ENCODE results near the gene NYAP1.

The NYAP1 gene

DNA sequence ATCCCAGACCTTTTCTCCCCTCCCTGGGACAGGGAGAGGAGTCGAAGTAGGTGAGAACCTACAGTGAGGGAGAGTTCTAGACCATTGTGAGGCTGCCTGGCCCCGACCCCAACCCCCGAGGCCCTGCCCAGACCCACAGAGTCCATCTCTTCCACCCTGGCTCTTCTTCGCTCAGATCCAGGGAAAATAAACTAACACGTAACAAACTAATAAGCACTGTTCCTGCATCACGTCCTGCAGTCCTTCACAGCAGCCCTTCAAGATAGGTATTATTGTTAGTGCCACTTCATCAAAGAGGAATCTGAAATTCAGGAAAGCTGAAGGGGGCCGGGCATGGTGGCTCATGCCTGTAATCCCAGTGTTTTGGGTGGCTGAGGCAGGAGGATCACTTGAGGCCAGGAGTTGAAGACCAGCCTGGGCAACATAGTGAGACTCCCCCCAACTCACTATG is 19.5 kb upstream of the NYAP1 start, which contains the start of gene SPACDR:
Gene SPACDR, minus strand, starts transcription at position 51 of the 451 bp plus-strand sequence. CDS start 235 bp downstream, outside the sequence.
- no peak for DNase-seq

DNA sequence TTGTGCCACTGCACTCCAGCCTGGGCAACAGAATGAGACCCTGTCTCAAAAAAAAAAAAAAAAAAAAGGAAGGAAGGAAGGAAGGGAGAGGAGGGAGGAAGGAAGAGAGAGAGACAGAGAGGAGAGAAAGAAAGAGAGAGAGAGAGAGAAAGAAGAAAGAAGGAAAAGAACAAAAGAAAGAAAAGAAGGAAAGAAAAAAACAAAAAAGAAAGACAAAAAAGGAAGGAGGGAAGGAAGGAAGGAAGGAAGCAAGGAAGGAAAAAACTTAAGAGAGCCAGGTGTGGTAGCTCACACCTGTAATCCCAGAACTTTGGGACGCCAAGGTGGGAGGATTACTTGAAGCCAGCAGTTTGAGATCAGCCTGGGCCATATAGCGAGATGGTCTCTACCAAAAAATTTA is 18.9 kb upstream of the NYAP1 start:
- DNase-seq, result no peak

DNA sequence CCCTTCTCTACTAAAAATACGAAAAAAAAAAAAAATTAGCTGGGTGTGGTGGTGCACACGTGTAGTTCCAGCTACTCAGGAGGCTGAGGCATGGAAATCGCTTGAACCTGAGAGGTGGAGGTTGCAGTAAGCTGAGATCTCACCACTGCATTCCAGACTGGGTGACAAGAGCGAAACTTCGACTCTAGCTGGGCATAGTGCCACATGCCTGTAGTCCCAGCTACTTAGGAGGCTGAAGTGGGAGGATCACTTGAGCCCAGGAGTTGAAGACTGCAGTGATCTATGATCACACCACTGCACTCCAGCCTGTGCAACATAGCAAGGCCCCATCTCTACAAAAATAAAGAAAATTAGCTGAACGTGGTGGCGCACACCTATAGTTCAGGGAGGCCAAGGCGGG is 18.4 kb upstream of the NYAP1 start:
- DNase-seq, result no peak

DNA sequence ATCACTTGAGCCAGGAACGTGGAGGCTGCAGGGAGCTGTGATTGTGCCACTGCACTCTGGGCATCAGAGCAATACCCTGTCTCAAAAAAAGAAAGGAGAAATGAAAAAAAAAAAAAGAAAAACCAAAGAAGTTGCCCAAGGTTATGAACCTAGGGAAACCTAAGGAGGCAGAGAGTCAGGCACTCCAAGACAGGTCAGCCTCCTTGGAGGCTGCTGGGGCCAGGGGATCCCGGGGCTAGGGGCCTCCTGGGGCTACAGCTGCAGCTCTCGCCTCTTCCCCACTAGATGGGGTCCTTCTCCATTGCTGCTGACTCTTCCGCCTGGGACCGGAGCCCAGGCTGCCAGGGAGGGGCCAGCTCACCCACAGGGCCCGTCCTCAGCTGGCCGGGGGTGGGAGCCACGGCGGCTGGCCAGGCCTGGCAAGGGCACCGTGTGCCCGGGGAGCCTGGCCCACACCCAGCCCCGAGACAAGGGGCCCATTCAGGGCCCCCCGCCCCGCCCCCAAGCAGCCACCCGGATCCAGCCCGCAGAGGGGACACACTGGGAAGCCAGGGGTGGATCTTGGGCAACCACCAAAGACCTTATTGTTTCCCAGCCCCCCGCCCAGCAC is 17.9 kb upstream of the NYAP1 start:
- DNase-seq, result peak; percentile 96

DNA sequence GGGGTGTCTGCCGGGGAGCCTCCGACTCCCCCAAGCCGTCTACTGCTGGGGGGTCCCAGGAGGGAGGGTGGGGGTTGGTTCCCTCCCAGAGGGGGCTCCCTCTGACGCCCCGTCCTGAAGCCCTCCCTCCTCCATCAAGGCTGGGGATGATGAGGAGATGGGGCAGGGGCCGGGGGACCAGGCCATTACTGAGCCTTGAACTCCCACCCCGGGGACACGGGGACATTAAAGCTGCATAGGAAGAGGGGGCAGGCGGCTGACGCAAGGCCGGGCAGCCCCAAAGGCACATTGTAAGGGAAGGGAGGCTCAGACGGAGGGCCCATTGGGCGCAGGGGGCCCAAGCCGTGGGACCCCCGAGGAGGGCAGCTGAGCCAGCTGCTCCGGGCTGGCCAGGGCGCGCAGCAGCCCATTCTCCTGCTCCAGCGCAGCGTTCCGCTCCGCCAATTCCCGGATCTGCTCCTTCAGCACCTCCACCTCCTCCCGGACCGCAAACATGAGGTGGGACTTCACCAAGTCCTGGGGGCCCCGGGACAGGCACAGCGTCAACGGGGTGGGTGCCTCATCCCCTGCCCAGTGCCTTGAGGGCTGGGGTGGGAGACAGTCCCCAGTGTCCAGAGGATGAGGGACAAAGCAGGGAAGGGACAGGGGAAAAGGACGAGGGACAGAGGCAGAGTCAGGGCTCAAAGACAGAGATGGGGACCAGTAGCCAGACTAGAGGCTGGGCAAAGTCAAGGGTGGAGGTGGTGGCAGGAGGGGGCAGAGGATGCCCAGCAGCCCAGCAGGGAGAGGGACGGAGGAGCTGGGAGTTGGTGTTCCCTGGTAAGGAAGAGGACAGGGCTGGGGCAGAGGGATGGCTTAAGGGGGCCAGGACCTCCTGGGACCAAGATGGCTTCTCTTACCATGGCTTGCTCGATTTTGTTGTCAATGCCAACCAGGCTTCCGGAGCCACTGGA is 16.8 kb upstream of the NYAP1 start:
- DNase-seq, result no peak

DNA sequence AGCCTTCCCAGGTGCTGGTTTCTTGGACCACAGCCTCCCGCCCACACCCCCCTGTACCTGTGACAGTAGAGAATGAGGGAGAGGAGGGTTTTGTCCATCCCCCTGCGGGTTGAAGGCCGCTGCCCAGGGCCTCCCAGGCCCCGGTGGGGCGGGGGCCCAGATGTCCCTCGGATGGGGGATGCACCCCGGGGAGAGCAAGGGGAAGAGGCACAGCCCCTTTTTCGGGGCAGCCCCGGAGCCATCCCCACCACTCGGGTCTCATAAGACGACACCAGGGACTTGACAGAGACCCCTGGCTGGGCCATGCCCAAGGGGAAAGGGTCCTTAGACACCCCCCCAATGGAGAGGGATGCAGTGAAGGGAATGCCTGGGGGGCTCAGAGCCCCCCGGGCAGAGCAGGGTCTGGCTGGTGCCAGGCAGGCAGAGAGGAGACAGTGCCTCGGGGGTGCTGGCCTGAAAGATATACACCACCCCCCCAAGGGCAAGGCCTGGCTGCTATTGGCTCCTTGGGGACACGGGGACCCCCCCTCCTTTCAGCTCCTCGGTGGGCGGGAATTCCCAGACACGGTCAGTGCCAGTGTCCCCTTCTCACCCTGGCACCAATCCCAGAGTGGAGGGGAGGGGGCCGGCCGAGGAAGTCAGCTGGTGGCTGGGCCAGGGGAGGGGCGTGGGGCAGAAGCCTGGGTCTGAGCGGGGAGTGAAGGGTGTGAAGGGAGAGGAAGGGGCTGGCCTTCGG is 15.9 kb upstream of the NYAP1 start:
- peak; percentile 96 for DNase-seq

DNA sequence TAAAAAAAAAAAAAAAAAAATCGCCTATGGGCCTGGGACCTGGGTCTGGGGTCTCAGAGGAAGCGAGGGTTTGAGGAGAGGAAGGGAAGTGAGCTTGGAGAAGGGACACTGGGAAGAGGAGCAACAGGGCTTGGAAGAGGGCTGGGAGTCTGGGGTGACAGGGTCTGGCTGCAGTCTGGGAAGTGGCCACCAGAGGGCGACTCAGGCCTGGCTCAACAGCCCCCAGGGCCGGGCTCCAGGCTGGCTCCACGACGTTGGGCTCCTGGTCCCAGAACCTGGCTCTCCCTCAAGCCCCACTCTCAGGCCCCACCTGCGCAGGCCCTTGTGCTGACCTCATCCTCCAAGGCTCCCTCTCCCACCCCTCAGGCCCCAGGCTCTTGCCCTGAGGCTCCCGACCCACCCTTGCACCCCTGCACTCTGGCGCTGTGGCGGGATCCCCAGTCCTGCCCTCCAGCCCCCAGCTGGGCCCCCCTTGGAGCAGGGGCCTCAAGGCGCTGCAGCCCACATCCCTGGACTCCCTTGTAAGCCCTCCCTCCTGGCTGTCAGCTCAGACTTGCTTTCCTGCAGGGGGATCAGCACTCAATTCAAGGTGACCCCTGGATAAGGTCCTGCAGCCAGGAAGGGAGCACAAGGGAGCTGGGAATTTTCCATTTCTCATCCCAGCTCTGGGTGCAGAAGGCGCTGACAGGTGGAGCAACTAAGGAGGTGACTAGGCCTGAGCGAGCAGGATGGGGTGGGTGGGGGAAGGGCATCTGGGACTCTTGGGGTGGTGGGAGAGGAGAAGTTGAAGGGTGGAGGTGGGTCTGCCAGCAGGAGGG is 14.3 kb upstream of the NYAP1 start:
- DNase-seq, result peak; percentile 90

DNA sequence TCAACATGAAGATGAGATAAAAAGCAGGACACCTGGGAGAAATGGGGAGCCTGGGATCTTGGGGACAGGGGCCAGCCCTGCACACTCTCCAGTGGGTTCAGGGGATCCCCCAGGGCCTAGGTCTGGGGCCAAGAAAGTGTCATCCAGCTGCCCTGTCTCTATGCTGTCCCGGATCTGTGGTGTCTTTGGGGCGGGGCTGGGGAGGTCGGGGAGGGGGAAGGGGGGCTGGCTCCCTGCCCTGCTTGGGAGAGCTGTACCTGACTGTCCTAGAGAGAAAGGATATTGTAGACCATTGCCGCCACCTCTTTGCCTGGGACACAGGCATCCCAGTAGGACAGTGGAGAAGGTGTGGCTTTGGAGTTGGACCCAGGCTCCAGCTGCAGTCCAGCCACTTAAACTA is 12.7 kb upstream of the NYAP1 start:
- no peak for DNase-seq

DNA sequence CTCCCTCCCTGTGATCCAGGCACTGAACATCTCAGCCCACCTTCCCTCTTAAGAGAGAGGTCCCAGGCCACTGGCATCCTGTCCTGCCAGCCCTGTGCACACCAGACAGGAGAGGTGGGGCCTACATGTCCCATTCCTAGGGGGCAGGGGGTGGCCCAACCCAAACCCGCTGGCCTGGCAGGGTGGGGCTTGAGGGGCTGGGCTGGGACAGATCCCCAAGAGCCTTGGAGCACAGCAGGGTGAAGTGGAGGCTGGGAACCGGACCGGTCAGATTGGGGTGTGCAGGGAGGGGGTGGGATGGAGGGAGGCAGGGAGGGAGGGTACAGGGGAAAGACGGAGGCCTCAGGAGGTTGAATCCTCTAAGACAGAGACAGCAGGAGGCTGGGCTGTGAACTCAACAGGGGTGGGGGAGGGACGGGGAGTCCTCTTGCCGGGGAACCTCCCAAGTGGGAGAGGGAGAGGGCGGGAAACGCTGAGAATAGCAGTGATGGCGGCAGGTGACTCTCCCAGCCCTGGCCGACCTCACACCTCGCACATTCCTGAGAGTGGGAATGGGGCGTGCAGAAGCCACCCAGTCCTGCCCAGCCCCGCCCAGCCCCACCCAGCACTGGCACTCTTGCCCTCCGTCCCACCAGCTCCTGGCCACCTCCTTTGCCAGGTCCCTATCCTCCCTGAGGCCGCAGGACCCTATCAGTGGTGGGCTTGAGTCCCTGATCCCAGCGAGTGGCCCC is 11.4 kb upstream of the NYAP1 start:
- no peak for DNase-seq

DNA sequence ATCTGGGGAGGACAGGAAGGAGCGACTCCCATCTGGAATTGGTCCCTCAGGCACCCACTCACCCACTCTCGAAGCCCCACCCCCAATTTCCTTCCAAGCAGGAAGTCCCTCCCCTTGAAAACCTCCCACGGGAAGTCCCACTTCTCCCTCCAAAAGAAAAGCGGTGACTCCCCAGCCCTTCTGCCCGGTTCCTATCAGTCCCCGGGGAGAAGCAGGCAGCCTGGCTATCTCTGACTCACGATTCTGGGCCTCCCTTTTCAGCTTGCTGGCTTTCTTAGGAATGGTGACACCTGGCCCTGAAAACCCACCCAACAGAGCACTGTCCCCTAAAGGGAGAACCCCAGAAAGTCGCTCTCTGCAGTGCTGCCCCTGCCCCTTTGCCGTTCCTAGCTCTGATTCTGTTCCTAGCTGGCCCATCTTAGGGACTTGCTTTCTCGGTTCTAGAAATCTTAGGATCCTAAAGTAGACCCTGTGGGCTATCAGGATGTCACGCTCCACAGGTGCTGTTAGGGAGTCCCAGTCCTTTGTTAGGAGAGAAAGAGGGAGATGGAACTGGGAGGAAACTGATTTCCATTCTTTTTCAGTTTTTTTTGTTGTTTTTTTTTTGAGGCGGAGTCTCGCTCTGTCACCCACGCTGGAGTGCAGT is 10.8 kb upstream of the NYAP1 start:
- DNase-seq, result no peak

DNA sequence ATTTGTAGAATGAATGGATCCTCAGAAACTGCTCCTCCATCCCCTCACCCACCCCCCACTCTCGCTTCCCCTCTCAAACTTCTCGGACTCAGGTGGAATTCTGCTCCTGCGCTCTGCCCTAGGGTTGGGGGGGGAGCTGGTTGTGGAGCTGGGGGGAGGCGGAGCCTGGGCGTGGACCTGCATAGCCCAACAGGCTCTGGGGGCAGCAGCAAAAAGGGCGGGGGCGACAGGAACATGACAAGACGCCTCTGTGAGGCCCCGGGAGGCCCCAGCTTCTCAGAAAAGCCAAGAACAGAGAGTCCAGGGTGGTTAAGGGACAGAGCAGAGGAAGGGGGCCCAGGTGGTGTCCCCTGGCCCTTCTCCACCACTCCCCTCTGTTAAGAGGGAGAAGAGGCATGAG is 8.2 kb upstream of the NYAP1 start:
- DNase-seq, result no peak

DNA sequence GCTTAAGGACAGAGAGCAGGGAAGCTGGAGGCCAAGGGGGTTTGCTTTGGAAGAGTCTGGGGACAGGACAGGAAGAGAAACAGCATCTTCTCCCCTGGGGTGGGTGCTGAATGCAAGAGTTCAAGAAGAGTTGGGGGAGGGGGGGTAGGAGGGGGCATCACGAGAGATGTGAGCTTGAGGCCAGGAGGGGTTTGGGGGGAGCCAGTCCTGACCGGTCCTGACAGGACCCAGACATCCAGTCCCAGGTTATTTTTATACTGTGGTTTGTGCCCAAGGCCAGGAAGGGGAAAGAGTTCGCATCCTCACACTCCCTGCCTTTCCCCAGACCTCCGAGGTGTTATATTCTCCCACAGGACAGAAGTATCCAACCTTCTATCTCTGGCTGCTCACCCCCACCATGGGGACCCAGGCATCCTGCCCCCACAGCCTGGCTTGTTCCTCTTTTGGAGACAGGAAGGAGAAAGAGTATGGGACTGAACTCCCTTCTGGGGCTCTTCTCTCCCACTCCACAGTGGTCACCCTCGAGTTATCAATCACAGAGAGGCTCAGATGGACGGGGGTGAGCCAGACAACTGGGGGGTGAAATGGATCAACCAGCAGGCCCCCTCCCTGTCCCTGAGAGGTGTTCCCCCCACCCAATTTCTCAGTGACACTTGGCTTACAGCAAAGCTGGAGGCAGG is 7.5 kb upstream of the NYAP1 start:
- no peak for DNase-seq

DNA sequence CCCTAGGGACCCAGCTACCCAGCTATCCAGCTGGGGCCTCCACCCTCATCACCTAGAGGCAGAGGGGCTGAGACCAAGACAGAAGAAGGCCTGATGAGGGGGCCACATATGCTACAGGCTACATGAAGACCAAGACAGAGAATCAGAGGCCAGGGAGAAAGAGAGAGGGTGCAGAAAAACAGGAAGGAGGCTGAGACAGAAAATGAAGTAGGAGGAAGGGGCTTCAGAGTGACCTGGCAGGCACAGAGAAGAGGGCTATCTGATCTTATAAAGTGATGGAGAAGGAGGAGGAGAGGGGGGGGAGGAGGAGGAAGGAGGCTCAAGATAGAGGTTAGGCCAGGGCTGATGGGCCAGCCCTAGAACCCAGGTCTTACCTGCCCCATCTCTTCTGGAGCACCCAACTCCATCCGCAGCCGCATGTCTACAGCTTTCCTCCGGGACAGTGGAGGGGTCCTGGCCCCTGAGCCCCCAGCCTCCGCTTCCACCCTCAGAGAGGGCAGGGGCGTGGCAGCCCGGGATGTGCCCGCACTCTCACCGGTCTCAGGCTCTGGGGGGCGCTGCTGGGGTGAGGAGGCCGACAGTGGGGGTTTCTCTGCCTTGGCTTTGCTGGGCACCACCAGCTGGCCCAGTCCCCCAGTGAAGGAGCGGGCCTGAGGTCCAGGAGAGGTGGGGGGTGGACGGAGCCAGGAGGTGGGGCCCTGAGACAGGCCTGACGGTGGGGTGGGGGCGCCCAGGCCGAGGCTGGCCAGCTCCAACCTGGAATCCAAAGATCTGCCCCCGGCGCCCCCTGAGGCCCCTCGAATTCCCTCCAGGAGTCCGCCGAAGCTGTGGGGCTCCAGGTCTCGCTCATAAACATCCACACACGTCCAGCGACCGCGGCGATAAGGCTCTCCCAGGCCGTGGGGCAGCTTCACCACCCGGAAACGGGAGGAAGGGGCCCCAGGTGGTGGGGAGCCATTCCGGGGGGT is 6.5 kb upstream of the NYAP1 start:
- DNase-seq, result no peak

DNA sequence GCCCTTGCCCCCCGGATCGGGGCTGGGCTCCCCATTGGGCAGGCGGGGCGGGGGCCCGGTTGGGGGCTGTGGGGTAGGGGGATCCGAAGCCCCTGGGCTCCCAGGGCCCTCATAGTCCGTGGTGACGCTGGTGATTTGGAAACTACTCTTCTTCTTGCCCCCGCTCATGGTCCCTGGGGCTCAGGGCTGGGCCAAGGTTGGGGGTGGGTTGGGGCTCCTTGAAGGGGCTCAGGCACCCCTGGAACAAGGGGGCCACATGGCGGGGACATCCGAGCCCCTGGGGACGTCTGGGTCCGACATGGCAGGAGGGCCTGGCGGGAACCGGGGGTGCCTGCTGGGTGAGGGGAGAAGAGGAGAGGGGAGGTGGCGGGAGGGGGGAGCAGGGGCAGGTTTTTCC is 5.9 kb upstream of the NYAP1 start:
- DNase-seq, result no peak

DNA sequence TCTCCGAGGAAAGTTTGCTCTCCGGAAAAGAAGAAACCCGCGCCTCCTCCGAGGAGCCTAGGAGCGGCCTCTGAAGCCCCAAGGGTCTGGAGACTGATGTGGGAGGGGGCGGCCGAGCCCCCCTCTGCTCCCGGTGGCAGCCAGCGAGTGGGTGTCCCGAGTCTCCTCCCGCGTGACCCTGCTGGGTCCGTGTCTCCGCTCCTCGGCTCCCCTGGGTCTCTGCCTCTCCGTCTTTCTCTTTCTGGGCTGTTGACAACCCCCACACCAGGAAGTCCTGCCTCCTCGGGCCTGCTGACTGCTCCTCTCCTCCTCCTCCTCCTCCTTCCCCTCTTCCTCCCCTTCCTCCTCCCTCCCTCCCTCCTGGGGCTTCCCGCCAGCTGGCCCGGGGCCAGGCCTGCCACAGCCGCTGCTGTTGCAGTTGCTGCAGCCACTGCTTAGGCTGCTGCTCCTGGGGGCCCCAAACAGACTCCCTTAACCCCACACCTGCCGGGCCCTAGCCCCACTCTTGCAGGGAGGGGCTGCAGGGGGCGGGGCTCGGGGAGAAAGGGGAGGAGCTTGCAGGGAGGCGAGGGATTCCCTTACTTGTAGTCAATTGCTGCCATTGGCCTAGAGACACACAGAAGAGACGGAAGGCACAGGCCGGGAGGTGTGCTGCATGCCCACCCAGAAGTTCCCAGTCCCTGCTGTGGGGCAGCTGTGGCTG is 4.6 kb upstream of the NYAP1 start, which contains the start of gene TSC22D4:
Gene TSC22D4, minus strand, starts transcription at position 257 of the 703 bp plus-strand sequence. CDS start 1,176 bp downstream, outside the sequence.
- DNase-seq, result peak; percentile 96

DNA sequence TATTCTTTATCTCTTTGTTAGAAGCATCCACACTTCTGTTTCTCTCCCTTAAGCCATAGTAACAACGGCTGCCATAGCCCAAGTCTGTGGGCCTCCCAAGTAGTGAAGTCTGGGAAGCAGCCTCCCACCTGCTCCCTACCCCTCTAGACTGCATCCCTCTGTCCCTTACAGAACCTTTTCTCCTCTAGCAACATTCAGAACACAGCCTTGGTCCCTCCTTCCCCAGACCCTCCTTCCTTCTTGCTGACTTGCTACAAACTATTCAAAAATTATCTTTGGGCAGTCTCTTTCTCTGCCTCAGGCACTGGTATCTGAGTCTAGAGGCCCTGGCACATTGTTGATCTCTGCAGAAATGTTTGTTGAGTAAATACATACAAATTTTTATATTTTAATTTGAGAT is 2.3 kb upstream of the NYAP1 start:
- DNase-seq, result no peak

DNA sequence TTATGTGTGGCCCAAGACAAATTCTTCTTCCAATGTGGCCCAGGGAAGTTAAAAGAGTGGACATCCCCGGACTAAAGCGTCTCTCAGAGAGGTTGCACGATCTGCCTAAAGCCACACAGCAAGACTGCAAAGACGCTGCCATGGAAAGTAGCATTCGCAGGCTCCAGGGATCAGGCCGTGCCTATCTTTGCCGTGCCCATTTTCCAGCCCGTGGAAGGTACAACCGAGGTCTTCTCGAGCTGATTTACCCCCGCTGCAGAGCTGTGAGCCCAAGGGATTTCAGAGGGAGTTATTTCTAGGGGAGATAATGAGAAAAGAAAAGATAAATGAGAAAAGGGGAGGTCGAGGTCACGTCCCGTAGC is 1.0 kb upstream of the NYAP1 start:
- DNase-seq, result no peak

DNA sequence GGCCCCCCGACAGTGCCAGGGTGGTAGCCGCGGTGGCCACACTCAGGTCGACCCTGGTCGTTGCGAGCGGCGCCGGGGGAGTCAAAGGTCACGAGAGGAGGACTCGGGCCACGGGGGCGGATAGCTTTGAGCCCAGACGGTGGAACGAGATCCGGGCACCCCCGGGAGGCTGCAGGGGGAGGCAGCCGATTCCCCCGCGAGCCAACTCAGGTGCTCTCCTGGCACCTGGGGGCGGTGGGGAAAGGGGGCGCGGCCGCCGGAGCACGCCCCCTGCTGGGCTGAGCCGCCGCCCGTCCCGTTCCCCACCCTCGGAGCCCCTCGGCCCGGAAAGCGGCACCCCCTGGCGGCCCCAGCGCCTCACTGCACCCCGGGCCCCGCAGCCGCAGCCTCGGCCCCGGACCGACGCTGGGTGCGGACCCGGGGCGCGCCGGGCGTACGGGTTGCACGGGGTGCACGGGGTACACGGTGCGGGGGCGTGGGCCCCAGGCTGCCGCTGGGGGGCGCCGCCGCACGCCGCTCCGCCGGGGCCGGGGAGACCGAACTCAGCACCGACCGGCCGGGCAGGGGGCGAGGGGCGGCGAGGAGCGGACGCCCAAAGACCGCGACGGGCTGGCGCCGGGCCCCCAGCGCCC is 521 bp upstream of the NYAP1 start:
- DNase-seq, result peak; percentile 55
